ENCODE results near the gene TUBA3D. TPM values are rescaled to one million over a fixed set of nuclear protein-coding genes. Genes with fewer than 3 reads are reported as not detected.
"Not testable (repeated sequence)": the region's sequence is repeated elsewhere in the genome, so short reads cannot be mapped to it uniquely, and the experiment has no call there.

TUBA3D gene
- total RNA-seq, 1 experiment from 2014 or later = not detected

DNA sequence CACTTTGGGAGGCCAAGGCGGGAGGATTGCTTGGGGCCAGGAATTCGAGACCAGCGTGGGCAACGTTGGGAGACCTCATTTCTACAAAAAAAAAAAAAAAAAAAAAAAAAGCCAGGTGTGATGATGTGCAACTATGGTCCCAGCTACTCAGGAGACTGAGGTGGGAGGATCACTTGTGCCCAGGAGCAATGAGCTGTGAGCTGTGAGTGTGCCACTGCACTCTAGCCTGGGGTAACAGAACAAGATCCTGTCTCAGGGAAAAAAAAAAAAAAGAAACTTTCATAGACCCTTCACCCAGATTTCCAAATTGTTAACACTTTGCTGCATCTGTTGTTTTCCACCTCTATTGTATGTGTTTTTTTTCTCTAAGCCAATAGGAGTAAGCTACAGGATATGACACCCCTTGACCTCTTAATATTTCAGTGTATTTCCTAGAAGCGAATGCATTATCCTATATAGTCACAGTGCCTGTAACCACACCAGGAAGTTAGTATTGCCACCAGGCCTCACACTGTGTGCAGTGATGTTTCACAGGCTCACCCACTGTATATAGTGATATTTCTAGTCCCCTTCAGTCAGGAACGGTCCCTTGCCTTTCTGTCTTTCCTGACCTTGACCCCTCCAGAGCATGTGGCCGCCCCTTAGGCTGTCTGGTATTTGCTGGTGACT lies 28.3 kb downstream of the TUBA3D start:
- DNase-seq (ENCODE audit: low read depth); in situ Hi-C loops (cut with HindIII; ENCODE audit: low pct_unique_long_range_greater_than_20kb, low sequenced_read_pairs): not testable (repeated sequence)

DNA sequence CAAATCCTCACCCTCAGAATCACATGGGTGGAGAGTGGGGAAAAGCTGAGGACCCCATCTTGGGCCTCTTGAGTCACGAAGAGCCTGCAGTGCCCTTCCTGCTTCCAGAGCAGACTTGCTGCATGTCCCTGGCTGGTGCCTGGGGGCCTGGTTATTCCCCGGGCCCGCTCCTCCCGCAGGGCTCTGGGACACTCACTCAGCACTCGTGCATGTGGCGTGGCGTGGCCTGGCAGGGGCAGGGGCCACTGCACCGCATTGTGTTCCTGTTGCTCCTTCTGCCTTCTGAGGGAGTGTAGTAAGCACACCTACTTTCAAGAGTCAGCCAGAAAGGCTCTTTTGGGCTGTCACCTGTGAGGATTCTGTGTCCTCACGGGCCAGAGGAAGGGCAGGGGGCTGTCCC lies 33.7 kb downstream of the TUBA3D start:
- in situ Hi-C loops (cut with HindIII; ENCODE audit: low pct_unique_long_range_greater_than_20kb, low sequenced_read_pairs) = no loop called here
- no peak for DNase-seq (ENCODE audit: low read depth)

DNA sequence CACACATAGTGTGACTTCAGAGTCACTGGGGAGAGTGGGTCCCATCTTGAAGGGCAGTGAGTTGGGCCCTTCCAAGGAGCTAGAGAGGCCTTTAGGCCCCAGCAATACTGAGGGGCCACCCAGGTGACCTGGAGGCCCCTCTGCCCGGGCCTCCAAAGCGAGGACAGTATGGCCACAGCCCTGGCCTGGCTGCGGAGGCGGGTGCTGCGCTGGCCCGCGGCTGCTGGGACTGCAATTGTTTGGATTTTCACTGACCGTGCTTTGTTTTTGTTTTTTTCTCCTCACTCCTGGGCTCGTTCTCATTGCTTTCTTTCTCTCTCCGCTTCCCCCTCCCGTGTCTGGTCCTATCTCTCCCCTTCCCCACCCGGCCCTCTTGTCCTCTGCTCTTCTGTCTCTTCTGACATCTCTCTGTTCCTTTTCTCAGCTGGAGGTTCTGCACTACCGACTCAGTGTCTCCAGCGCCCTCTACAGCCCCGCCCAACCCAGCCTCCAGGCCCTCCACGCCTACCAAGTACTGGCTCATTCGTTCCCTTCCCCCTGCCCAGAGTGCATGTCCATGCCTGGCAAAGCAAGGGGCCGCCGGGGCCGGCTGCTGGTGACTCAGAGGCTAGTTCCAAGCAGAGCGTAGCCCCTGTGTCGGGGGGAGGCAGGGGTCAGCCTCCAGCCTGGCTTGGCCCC lies 35.5 kb downstream of the TUBA3D start:
- in situ Hi-C loops (cut with HindIII; ENCODE audit: low pct_unique_long_range_greater_than_20kb, low sequenced_read_pairs) = not testable (repeated sequence)
- peak; percentile 86 for DNase-seq (ENCODE audit: low read depth)

DNA sequence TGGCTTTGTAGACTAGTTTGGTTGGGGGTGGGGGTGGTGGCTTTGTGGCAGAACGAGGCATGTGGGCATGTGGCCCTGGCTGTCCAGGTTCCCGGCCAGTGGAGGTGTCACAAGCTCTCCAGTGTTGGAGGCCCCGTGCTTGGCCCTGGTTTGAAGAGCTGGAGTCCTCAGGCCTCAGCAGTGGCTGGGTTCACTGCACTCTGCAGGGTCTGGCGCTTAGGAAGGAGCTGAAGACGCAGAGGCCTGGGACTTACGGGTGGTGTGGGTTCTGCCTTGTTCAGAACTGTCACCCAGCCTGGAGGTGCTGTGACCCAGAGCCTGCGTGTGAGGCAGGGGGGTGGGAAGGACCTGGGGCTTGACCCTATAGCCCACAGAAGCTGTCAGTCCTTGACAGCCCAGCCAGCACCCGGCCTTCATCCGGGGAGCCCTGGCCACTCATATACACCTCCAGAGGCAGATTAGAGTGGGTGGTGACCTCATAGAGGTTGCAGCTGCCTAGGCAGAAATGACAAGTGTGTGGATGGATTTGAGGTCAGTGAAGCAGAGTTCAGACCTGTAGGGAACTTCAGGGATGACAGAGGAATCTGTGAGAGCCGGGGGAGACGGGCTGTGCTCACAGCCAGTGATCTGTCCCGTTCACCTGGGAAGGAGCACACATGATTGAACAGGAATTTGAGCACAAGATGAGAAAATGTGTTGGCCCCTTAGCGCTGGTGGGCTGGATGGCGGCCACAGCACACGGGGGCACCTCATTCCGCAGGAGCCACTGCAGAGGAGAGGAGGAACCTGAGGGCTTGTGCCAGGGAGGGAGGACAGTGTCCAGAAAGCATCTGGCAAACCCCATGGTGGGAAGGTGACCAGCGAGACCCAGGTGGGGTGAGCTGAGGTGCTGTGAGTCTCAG lies 36.3 kb downstream of the TUBA3D start:
- DNase-seq (ENCODE audit: low read depth) = peak; percentile 46
- in situ Hi-C loops (cut with HindIII; ENCODE audit: low pct_unique_long_range_greater_than_20kb, low sequenced_read_pairs) = not testable (repeated sequence)

DNA sequence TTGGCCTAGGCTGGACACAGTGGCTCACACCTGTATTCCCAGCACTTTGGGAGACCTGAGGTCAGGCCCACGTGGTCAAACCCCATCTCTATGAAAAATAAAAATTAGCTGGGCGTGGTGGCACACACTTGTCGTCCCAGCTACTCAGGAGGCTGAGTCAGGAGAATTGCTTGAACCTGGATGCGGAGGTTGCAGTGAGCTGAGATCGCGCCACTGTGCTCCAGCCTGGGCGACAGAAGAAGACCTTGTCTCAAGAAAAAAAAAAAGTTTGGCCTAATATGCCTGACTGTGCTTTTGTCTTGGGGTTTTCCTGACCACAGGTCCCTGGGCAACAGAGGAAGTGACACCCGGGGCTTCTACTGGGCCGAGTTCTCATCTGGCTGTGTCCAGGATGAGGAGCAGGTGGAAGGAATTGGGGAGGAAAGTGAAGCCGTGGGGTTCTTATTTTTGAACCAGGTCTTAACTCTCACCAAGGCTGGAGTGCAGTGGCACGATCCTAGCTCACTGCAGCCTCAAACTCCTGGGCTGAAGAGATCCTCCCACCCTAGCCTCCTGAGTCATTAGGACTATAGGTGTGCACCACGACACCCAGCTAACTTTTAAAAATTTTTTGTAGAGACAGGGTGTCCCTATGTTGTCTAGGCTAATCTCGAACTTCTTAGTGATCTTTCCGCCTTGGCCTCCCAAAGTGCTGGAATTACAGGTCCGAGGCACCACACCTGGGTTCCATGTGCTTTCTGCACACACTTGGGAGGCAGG lies 38.7 kb downstream of the TUBA3D start:
- DNase-seq (ENCODE audit: low read depth); in situ Hi-C loops (cut with HindIII; ENCODE audit: low pct_unique_long_range_greater_than_20kb, low sequenced_read_pairs): not testable (repeated sequence)

DNA sequence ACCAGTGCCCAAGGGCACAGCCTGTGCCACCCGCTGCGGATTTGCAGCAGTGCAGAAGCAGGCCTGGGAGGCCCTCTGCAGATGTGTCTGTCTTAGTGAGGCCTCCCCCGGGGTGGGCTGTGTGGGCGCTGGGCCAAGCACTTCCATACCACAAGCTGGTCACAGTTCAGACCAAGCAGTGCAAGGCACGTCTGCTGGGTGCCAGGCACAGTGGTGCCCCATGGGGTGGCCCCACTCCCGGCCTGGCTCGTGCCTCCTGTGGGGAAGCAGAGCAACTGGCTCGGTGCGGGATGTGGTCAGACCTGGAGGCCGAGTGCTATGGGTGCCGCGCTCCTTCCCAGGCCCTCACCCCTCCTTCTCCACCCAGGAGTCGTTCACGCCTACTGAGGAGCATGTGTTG lies 39.3 kb downstream of the TUBA3D start:
- in situ Hi-C loops (cut with HindIII; ENCODE audit: low pct_unique_long_range_greater_than_20kb, low sequenced_read_pairs); DNase-seq (ENCODE audit: low read depth): not testable (repeated sequence)

DNA sequence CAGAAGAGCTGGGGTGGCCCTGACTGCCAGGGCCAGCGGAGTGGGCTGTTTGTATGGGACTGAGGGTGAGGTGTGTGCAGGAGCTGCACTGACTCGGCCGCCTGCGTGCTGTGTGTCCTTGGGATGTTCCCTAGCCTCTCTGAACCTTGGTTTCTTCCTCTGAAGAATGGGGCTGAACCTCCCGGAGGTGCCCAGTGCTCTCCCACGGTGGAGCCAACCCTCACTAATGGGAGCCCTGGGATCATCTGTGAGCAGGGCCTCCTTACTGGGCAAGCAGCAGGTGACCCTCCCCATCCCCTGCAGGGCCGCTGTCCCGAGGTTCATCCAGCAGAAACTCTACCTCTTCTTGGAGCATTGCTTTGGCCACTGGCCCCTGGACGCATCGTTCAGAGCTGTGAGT lies 40.1 kb downstream of the TUBA3D start:
- in situ Hi-C loops (cut with HindIII; ENCODE audit: low pct_unique_long_range_greater_than_20kb, low sequenced_read_pairs) = no loop called here
- DNase-seq (ENCODE audit: low read depth) = no peak

DNA sequence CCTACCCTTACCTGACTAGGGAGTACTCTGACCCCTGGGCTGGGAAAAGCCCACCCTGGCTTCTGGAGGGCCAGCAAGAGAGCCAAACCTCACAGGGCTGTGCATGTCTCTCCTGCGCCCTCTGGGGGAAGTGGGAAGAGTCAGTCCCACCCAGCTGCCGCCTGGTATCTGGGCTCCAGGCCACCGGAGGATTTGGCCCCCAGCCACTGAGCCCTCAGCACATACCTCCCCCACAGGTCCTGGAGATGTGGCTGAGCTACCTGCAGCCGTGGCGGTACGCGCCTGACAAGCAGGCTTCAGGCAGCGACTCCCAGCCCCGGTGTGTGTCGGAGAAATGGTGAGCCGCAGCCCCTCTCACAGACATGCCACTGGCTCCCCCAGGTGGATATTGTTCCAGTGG lies 40.7 kb downstream of the TUBA3D start:
- DNase-seq (ENCODE audit: low read depth); in situ Hi-C loops (cut with HindIII; ENCODE audit: low pct_unique_long_range_greater_than_20kb, low sequenced_read_pairs): not testable (repeated sequence)

DNA sequence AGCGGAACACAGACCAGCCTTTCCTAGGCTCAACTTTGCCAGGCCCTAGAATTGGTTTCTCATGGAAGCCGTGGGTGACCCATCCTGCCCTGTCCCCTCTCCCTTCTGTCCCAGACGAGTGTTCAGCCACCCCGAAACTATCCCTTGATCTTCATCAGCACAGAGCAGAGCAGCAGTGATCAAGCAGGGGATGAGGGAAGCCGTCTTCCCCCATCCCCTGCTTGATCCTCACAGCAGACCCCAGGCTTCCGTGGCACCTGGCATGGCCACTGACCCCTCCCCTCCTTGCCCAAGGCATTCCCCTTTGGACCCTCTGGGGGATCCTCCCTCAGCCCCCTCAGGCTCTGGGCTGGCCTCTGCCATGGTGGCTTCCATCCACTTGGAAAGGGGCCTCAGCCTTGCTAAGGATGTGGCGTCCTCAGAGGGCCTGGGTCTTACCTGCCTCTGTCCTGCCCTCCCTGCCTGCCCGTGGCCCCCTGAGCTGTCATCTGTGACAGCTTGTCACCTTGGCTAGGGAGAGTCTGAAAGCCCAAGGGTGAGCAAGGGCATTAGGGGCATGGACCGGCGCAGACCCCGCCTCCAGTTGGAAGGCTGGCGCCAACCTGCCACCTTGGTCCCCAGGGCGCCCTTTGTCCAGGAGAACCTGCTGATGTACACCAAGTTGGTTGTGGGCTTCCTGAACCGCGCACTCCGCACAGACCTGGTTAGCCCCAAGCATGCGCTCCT lies 41.4 kb downstream of the TUBA3D start:
- no peak for DNase-seq (ENCODE audit: low read depth)
- in situ Hi-C loops (cut with HindIII; ENCODE audit: low pct_unique_long_range_greater_than_20kb, low sequenced_read_pairs) = no loop called here

DNA sequence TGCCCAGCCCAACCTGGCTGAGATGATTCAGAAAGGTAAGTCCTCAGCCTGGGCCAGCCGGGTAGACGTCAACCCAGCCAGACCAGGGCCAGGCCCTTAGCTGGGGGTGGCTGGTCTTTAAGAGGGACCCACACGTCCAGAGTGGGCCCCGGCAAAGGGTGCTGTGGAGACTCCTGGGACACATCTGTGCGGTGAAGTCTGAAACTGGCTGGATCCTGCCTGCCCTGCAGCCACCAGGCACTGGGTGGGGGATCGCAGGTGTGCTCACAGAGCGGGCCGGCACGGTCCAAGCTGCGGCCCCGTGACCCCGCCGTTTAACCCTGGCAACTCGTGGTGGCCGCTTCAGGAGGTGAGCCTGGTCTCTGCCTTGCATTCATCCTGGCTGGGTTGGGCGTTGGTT lies 41.9 kb downstream of the TUBA3D start:
- in situ Hi-C loops (cut with HindIII; ENCODE audit: low pct_unique_long_range_greater_than_20kb, low sequenced_read_pairs); DNase-seq (ENCODE audit: low read depth): not testable (repeated sequence)

DNA sequence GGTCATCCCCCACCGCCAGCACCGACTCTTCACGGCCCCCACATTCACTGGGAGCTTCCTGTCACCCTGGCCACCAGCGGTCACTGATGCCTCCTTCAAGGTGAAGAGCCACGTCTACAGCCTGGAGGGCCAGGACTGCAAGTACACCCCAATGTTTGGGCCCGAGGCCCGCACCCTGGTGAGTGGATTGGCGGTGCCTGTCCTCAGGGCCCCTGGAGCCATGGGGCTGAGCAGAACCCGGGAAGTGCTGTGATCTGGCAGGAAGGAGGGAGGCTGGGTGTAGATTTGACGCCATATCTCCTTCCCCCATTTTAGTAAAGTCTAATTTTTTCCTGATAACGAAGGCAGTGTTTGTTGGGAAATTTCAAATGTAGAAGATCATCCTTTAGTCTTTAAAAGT lies 42.6 kb downstream of the TUBA3D start:
- in situ Hi-C loops (cut with HindIII; ENCODE audit: low pct_unique_long_range_greater_than_20kb, low sequenced_read_pairs); DNase-seq (ENCODE audit: low read depth): not testable (repeated sequence)

DNA sequence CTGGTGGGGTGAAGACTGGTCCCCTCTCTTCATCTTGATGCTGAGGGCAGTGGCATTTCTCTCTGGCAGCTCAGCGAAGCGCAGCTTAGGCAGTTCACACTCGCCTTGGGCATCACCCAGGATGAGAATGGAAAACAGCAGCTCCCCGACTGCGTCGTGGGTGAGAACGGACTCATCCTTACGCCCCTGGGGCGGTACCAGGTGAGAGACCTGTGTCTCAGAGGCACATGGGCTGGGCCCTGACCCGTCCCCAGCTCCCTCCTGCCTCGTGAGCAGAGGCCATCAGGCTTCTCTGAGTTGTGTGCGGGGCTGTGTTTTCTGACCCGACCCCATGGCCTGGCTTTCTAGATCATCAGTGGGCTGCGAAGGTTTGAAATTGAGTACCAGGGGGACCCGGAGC lies 43.5 kb downstream of the TUBA3D start:
- in situ Hi-C loops (cut with HindIII; ENCODE audit: low pct_unique_long_range_greater_than_20kb, low sequenced_read_pairs) = no loop called here

DNA sequence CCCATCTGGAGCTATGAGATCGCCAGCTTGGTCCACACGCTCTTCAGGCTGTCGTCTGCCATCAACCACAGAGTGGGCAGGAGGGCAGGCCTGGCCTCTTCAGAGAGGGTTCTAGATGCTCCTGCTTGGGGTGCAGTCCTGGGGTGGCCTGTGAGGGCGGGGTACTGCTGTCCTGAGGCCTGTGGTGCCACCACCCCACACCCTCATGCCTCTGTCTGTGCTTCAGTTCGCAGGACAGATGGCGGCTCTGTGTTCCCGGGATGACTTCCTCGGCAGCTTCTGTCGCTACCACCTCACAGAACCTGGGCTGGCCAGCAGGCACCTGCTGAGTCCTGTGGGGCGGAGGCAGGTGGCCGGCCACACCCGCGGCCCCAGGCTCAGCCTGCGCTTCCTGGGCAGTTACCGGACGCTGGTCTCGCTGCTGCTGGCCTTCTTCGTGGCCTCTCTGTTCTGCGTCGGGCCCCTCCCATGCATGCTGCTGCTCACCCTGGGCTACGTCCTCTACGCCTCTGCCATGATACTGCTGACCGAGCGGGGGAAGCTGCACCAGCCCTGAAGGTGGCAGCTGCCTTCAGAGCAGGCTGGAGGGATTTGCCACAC lies 44.1 kb downstream of the TUBA3D start:
- DNase-seq (ENCODE audit: low read depth); in situ Hi-C loops (cut with HindIII; ENCODE audit: low pct_unique_long_range_greater_than_20kb, low sequenced_read_pairs): not testable (repeated sequence)

More for the DNA sequence above, 43.5 kb downstream of the TUBA3D start:
- DNase-seq (ENCODE audit: low read depth) = no peak

DNA sequence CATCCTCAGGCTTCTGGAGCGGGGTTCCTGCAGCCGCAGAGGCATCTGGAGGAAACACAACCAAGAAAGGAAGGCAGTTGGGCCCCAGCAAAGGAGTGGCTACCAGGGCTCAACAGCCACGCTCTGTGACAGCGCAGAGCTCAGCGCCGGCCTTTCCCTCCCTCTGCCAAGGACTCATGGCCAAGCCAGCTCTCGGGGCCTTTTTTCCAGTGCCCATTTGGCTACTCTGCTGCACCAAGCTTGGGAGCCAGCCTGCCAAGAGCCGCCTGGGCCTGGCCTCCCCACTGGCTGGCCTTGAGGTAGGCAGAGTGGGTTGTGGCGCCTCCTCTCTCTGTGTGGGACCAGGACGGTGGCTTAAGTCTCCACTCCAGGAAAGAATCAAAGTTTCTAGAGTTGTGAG lies 44.6 kb downstream of the TUBA3D start:
- DNase-seq (ENCODE audit: low read depth) = no peak
- in situ Hi-C loops (cut with HindIII; ENCODE audit: low pct_unique_long_range_greater_than_20kb, low sequenced_read_pairs) = no loop called here

DNA sequence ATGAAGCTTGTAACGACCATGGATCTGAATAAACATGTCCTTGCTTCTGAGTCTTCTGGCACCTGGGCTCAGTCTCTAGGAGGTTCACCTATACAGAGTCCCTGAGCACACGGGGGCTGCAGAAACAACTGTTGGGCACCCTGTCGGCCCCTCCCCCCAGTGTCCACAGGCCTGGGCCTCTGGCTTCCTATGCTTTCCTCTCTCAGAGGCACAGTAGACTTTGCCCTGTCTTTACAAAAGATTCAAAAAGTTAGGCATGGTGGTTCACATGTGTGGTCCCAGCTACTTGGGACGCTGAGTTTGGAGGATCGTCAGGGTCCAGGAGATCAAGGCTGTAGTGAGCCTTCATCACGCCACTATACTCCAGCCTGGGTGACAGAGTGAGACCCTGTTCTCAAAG lies 45.6 kb downstream of the TUBA3D start:
- DNase-seq (ENCODE audit: low read depth); in situ Hi-C loops (cut with HindIII; ENCODE audit: low pct_unique_long_range_greater_than_20kb, low sequenced_read_pairs): not testable (repeated sequence)

DNA sequence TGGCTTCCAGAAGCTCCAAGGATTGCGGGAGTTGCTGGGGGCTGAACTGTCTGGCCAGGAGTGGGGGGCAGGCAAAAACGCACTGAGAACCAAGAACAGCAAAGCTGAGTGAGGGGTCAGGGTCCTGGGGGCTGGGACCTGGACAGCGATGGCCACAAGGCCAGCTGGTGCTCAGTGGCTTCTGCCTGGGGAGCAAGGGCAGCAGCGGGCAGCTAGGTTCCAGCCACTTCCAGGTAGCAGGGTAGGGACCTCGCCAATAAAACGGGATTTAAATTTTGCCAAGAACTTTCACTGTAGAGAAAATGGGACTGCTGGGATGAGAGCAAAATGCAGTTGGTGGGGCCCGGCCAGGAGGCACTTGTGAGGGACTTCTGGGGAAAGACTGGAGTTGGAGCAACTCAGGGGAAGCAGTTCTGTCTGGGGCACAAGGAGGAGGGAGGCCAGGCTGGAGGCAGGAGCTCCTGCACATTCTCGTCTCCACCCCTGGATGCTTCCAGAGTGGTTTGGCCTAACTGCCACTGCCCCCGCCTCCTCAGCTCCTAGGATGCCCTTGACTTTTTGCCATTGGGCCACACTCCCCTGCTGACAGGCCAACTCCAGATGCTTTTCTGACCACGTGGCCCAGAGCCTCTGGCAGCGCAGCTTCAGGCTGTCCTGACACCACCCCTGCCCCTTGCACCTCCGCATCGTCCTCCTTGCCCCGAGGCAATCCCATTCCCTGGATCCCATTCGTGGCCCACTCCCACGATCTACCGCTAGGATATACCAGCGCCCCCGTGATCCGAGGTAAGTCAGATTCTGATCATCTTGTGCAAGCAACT lies 46.3 kb downstream of the TUBA3D start:
- in situ Hi-C loops (cut with HindIII; ENCODE audit: low pct_unique_long_range_greater_than_20kb, low sequenced_read_pairs) = no loop called here
- DNase-seq (ENCODE audit: low read depth) = no peak

Measured in Caki2 (cell line).